IPS-20b (cell line): ENCODE data around the gene PAFAH2.

Experiments
- H3K27ac ChIP-seq: one replicate; pipeline ENCODE4 v1.5.1; 2013; ENCODE audit warnings: low read length
- H3K27me3 ChIP-seq: 2 replicates; pipeline ENCODE4 v1.6.1; 2013; ENCODE audit warnings: mild to moderate bottlenecking, low read length, inconsistent platforms; ENCODE audit not compliant: insufficient read depth
- H3K36me3 ChIP-seq: 2 replicates; pipeline ENCODE4 v1.6.1; 2013; ENCODE audit warnings: low read depth, mild to moderate bottlenecking, inconsistent platforms, low read length, moderate library complexity; ENCODE audit not compliant: insufficient read depth
- H3K4me1 ChIP-seq: 2 replicates; pipeline ENCODE4 v1.6.1; 2013; ENCODE audit warnings: mild to moderate bottlenecking, control low read depth, inconsistent platforms, low read length, moderate library complexity; ENCODE audit not compliant: insufficient read depth
- H3K4me3 ChIP-seq: 2 replicates; pipeline ENCODE4 v1.5.1; 2013; ENCODE audit warnings: mild to moderate bottlenecking, low read length, inconsistent platforms
- H3K9ac ChIP-seq: 2 replicates; pipeline ENCODE4 v1.6.1; 2013; ENCODE audit warnings: low read depth, mild to moderate bottlenecking, inconsistent platforms, low read length, moderate library complexity
- H3K9me3 ChIP-seq: 2 replicates; pipeline ENCODE4 v1.6.1; 2013; ENCODE audit warnings: mild to moderate bottlenecking, low read depth, low read length, inconsistent platforms; ENCODE audit not compliant: insufficient read depth

Gene PAFAH2

DNA sequence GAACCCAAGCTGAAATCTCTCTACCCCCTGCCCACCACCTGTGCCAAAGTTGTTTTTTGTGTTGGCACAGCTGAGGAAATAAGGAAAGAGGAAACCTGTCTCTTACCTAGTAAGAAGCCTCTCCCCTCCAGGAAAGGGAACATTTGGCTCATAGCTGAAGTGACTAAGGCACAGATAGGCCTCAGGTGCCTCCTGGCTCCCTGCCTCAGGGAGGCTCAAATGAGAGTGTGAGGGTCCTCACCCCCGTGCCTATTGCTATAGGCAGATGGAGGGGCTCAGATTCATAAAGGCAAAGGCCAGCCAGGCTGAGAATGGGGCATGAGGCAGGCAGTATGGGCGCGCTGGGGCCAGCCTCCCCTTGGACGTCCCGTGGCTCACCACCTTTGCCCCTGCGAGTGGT is 40.6 kb upstream of the PAFAH2 start:
- no peaks in the 10 kb centered on the region for H3K36me3 ChIP-seq
- no peak overlapping the region for H3K4me3 ChIP-seq
- H3K27ac ChIP-seq, result no peak overlapping the region
- peaks cover 68% of the 10 kb centered on the region for H3K27me3 ChIP-seq
- H3K9ac ChIP-seq, result no peak overlapping the region
- H3K4me1 ChIP-seq, result peaks cover 3% of the 10 kb centered on the region; the same call in 1 of the 2 replicates
- H3K9me3 ChIP-seq, result no peaks in the 10 kb centered on the region

DNA sequence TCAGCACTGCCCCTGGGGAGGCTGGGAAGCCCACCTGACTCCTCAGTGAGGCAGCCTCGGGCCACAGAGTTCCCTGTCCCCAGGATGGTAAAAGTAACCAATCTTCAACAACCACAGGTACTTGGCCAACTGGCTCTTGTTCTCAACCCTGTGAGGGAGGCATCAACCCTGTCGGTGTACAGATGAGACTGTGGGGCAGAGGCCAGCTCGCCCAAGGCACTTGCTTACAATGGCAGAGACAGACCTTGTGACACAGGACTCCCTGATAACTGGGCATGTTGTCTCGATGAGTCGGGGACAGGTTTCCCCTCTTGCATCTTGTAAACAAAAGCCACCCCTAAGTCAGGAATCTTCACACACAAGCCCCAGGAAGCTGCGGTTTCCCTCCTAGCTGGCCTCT is 40.0 kb upstream of the PAFAH2 start:
- Histone ChIP-seq H3K36me3 (no peaks in the 10 kb centered on the region), H3K4me1 (peaks cover 3% of the 10 kb centered on the region; the same call in 1 of the 2 replicates), H3K27ac (no peak overlapping the region), H3K27me3 (peaks cover 68% of the 10 kb centered on the region), H3K9me3 (no peaks in the 10 kb centered on the region), H3K9ac (no peak overlapping the region), H3K4me3 (no peak overlapping the region)

DNA sequence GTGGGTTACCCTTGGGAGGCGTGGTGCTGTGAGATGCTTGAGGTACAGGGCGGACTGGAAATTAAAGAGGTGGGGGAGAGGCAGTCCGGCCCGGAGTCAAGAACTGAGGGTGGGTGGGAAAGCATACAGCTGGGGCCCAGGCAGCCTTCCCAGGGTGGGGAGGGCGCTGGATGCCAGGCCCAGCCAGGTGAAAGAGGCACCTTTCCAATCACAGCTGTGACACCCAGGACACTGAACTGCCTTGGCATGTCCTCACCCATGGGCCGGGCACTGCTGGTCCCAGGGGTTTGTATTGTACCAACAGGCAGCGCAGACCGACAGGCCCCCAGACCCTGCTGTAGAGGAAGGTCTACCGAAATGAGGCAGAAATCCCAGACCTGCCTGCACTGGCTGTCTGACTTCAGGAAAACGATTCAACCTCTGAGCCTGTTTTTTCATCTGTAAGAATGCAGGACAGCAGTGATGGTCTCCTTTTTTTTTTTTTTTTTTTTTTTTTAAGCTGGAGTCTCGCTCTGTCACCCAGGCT is 39.0 kb upstream of the PAFAH2 start:
- Histone ChIP-seq H3K27ac (no peak overlapping the region), H3K36me3 (no peaks in the 10 kb centered on the region), H3K4me3 (no peak overlapping the region), H3K27me3 (peaks cover 68% of the 10 kb centered on the region), H3K4me1 (peaks cover 3% of the 10 kb centered on the region; the same call in 1 of the 2 replicates), H3K9me3 (no peaks in the 10 kb centered on the region), H3K9ac (no peak overlapping the region)

DNA sequence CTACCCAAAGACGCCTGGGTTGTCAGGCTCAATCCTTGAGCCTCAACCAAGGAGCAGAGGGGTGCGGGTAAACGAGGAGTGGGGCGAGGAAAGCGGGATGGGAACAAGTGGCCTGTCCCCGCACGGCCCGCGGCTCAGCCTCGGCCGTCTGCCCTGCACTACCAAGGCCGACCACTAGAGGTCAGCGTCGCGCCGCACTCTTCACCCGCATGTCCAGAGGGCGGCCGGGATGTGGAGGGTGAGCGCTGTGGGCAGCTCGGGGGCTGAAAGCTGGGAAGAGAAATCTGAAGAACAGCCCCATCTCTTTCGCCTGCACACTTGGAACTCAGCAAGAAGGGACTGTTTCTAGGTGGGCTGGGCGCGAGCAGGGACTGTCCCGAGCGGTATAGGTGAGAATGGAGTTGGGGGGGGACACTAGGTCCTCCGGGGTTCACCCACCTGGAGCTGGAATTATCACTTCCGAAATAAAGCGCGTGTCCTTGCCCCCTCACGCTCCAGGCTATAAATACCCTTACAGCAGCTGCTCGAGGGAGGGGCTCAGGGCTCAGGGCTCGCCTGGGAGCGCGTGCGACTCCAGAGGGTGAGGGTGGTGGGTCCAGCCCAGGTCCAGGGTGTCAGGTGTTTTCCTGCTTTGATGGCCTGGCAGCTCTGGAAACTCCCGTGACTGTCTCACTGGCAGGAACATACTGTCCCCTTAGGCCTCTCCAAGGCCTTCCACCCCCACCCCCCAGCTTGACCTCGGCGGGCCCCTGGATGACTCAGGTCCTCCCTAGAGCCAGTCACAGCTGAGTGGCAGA is 38.3 kb upstream of the PAFAH2 start:
- Histone ChIP-seq H3K9ac (peak overlapping the region; percentile 63; the same call in 1 of the 2 replicates), H3K27ac (no peak overlapping the region), H3K27me3 (peaks cover 67% of the 10 kb centered on the region)

DNA sequence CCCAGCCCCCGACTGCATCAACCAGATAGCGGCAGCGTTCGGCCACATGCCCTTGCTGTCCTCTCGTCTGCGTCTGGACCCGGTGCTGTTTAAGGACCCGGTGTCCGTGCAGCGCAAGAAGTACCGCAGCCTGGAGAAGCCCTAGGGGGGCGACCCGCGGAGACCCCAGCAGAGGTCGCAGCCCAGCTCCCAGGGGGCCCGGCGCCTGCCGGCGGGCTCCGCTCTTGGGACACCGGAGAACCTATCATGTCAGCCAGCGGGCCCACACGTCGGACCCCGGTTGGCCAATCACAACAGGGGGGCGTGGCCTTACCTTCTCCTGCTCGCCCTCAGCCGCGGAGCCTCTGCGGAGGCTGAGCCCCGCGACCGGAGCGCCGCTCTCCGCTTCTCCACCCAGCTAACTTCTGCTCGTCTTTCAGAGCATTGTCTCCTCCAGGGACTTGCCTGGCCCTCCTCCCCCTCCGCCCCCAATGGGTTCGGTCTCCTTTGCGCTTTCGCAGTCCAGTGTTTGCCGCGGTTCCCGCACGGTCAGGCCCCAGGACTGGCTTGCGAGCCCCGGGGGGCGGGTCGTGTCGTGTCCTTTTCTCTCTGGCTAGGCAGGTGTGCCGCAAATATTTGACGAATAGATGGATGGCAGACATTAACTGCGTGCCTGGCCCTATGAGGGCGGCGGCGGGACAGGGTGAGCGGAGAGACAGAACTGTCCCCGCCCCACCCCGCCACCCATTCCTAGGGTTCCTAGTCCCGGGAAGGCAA is 37.5 kb upstream of the PAFAH2 start:
- Histone ChIP-seq H3K27me3 (peaks cover 66% of the 10 kb centered on the region), H3K27ac (no peak overlapping the region), H3K36me3 (no peaks in the 10 kb centered on the region), H3K9me3 (no peaks in the 10 kb centered on the region), H3K9ac (peak overlapping the region; percentile 63; the same call in 1 of the 2 replicates), H3K4me3 (peak overlapping the region; percentile 90), H3K4me1 (peaks cover 3% of the 10 kb centered on the region; the same call in 1 of the 2 replicates)

More for the DNA sequence above, 38.3 kb upstream of the PAFAH2 start:
- Histone ChIP-seq H3K4me3 (peak overlapping the region; percentile 90), H3K36me3 (no peaks in the 10 kb centered on the region), H3K9me3 (no peaks in the 10 kb centered on the region), H3K4me1 (peaks cover 3% of the 10 kb centered on the region; the same call in 1 of the 2 replicates)

DNA sequence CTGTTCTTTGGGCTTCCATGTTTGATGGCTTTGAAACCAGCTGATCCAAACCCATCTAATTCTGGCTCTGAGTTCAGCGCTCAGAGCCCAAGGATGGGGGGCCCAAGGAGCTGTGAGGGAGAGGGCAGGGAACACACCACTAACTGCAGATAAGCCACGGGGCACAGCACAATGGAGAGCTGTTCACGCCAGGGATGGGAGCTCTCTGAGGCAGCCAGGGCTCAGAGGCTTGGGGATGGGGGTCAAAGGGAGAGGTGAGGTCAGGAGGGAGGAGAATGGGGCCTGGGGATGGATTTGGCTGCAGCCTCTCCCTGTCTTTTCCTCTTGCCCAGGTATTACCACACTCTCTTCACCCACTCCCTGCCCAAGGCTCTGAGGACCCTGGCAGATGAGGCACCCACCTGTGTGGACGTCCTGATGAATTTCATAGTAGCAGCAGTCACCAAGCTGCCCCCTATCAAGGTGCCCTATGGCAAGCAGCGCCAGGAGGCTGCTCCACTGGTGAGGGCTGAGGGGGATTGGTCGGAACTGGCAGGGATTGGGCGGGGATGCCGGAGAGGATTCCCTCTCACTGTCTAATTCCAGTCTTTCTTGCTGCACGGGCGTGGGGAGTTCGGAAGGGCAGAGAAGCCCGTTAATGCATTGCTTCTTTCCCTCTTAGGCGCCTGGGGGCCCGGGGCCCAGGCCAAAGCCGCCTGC is 36.8 kb upstream of the PAFAH2 start:
- Histone ChIP-seq H3K9ac (peak overlapping the region; percentile 63; the same call in 1 of the 2 replicates), H3K4me1 (peaks cover 3% of the 10 kb centered on the region; the same call in 1 of the 2 replicates), H3K4me3 (peak overlapping the region; percentile 90), H3K36me3 (no peaks in the 10 kb centered on the region), H3K9me3 (no peaks in the 10 kb centered on the region), H3K27me3 (peaks cover 64% of the 10 kb centered on the region), H3K27ac (no peak overlapping the region)

GRCh38 chr1:26032656-26033357 is 34.9 kb upstream of the PAFAH2 start:
- no peak overlapping the region for H3K4me3 ChIP-seq
- no peak overlapping the region for H3K9ac ChIP-seq
- no peaks in the 10 kb centered on the region for H3K36me3 ChIP-seq
- H3K27ac ChIP-seq, result no peak overlapping the region
- peaks cover 3% of the 10 kb centered on the region; the same call in 1 of the 2 replicates for H3K4me1 ChIP-seq
- H3K27me3 ChIP-seq, result peaks cover 56% of the 10 kb centered on the region
- no peaks in the 10 kb centered on the region for H3K9me3 ChIP-seq

DNA sequence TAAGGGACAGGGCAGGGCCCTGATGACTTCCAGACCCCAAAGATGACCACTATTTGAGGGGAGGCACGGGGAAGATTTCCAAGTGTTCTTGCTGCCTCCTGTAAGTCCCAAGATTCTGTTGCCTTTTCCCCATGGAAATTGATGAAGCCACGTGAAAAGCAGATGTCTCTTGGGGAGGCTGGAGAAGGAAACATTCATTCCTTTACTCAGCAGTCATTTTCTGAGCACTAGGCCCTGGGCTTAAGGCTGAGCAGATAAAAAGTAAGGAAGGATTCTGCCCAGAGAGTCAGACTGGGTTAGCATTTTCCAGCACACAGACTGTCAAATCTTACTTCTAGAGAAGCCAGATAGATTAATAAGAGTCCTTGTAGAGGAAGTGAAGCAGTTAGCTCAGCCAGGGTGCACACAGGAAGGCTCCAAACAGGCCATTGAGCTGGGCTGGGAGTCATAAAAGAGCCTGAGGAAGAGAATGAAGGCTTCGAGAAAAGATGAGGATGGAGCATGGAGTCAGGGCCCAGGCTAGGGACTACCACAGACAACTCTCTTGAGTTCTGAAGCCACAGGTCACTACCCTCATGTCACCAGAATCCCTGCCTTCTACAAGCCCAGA is 33.9 kb upstream of the PAFAH2 start:
- H3K4me1 ChIP-seq, result peaks cover 3% of the 10 kb centered on the region; the same call in 1 of the 2 replicates

GRCh38 chr1:26031196-26031595 is 33.3 kb upstream of the PAFAH2 start:
- H3K27me3 ChIP-seq, result peaks cover 45% of the 10 kb centered on the region

More for the DNA sequence above, 33.9 kb upstream of the PAFAH2 start:
- Histone ChIP-seq H3K9ac (no peak overlapping the region), H3K27me3 (peaks cover 50% of the 10 kb centered on the region), H3K27ac (no peak overlapping the region), H3K9me3 (no peaks in the 10 kb centered on the region), H3K36me3 (no peaks in the 10 kb centered on the region), H3K4me3 (no peak overlapping the region)

DNA sequence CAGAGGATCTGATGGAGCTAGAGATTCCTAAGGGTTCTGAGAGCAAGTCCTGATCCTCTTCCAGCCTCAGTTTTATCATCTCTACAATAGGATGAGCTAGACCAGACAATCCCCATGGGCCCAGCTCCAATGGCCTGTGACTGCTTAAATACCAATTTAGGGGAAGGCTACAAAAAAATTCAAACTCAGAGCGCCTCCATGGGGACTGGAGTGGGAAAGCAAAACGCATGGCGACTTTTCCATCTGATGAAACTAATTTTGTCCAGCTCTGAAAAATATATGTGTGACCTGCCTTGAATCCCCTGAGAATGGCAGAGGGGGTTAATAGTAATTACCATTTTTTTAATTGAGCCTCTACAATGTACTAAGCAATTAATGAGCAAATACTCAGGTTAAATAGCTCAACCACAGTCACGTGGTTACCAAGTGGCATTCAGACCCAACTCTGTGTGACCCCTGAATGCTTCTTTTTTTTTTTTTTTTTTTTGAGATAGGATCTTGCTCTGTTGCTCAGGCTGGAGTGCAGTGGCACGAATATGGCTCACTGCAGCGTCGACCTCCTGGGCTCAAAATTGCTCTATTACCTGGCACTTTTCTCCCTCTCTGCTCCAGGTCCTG is 32.1 kb upstream of the PAFAH2 start:
- H3K9ac ChIP-seq, result no peak overlapping the region
- no peak overlapping the region for H3K27ac ChIP-seq
- no peaks in the 10 kb centered on the region for H3K36me3 ChIP-seq
- no peaks in the 10 kb centered on the region for H3K9me3 ChIP-seq
- no peaks in the 10 kb centered on the region for H3K4me1 ChIP-seq
- H3K4me3 ChIP-seq, result no peak overlapping the region
- peaks cover 36% of the 10 kb centered on the region for H3K27me3 ChIP-seq

More at GRCh38 chr1:26031196-26031595, 33.3 kb upstream of the PAFAH2 start:
- H3K4me1 ChIP-seq, result peaks cover 1% of the 10 kb centered on the region; the same call in 1 of the 2 replicates
- no peaks in the 10 kb centered on the region for H3K36me3 ChIP-seq
- H3K4me3 ChIP-seq, result no peak overlapping the region
- H3K27ac ChIP-seq, result no peak overlapping the region
- H3K9ac ChIP-seq, result no peak overlapping the region
- no peaks in the 10 kb centered on the region for H3K9me3 ChIP-seq
